Measurements from ENCODE around the gene KLHL9.

DNA sequence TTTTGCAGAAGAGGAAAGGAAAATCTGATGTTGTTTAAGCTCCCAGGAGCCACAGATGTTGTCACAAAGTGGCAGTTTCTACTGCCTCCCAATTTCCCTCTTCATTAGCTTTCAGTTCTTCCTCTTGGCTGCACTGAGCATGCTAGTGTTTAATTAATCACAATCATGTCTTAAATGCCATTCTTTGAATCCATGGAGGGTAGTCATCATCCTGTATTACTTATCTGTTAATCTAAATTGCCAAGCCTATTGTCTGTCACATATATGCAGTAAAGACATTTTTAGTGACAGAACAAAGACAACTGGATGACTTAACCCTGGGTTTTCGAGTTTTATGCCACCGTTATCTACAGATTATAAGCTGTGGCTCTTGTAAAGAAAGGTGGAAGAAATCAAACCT is 14.7 kb downstream of the KLHL9 start:
- no peak for TF ChIP-seq CTCF (IDR thresholded peaks at IDR 0.05)
- no peak for TF ChIP-seq POLR2A (IDR thresholded peaks at IDR 0.05)
- no peak for TF ChIP-seq POLR2AphosphoS5 (IDR thresholded peaks at IDR 0.05)
